ENCODE data around the gene ADGRF1. TPM values are rescaled to one million over a fixed set of nuclear protein-coding genes. Genes with fewer than 3 reads are reported as not detected.

ADGRF1 gene
- total RNA-seq, 1 experiment from 2014 or later: 39.6 TPM

- no TSS peak for BruUV-seq (replicated peaks)
- TF ChIP-seq ZBTB33 (IDR thresholded peaks at IDR 0.05; ENCODE audit: extremely low read depth, insufficient replicate concordance, low read length) (no peak), ATF3 (IDR thresholded peaks at IDR 0.05) (no peak), EZH2 (IDR thresholded peaks at IDR 0.05) (no peak), ZFX (IDR thresholded peaks at IDR 0.05) (no peak), REST (IDR thresholded peaks at IDR 0.05; ENCODE audit: low read depth) (no peak), EGR1 (IDR thresholded peaks at IDR 0.05; ENCODE audit: low read depth) (no peak), POLR2A (IDR thresholded peaks at IDR 0.05; ENCODE audit: borderline replicate concordance, extremely low read depth, insufficient read depth, insufficient read length) (no peak)
- no peaks in the 10 kb centered on the region for H3K4me1 ChIP-seq (ENCODE audit: control insufficient read depth in 1 of 2, insufficient read depth in 2 of 2, low read length in 2 of 2)
- ChIA-PET RAD21 (ENCODE audit: low non-redundant PET in 1 of 2, low total read pairs in 2 of 2, uncharacterized antibody in 2 of 2, unreplicated experiment in 2 of 2) (no interaction called here), POLR2A (no interaction called here), CTCF (no interaction called here)
- H3K4me2 ChIP-seq (ENCODE audit: low read length): no peak overlapping the region
- H3K9me3 ChIP-seq (ENCODE audit: control insufficient read depth in 1 of 2, insufficient read depth in 1 of 2, low read depth in 1 of 2, low read length in 2 of 2): no peaks in the 10 kb centered on the region
- no peak overlapping the region for H3K4me3 ChIP-seq (replicated peaks in 1 of 2; ENCODE audit: low read depth in 1 of 2, low read length in 2 of 2)
- H3K27ac ChIP-seq (ENCODE audit: low read depth, low read length): no peak overlapping the region
- H3K36me3 ChIP-seq (ENCODE audit: control insufficient read depth in 1 of 2, insufficient read depth in 2 of 2, low read length in 2 of 2): no peaks in the 10 kb centered on the region
- ATAC-seq (no peak), DNase-seq (ENCODE audit: low read depth, low spot score) (no peak)
- H2AFZ ChIP-seq (ENCODE audit: low read depth, low read length, poor library complexity, severe bottlenecking): no peak overlapping the region
- no peaks in the 10 kb centered on the region for H3K79me2 ChIP-seq (ENCODE audit: insufficient read depth, low read length)
- H4K20me1 ChIP-seq (ENCODE audit: insufficient read depth): no peaks in the 10 kb centered on the region
- H3K27me3 ChIP-seq (ENCODE audit: insufficient read depth, low read length): no peaks in the 10 kb centered on the region
- no peak overlapping the region for H3K9ac ChIP-seq (ENCODE audit: low read length)
- H3K9me2 ChIP-seq (ENCODE audit: insufficient read depth): no peaks in the 10 kb centered on the region
- intact Hi-C loops (cut with micrococcal nuclease): no loop called here
Observed at GRCh38 chr6:47086051-47086770, 44.1 kb upstream of the ADGRF1 start.
